DOHH2 (cell line): Measurements from ENCODE around the gene ZNF416.

Source experiments
- CTCF ChIP-seq: fragments of 200-600 bp; sonication (generic); IDR thresholded peaks from one replicate; pipeline ENCODE4 v1.5.1; 2014; ENCODE audit warnings: antibody characterized with exemption, mild to moderate bottlenecking, low read depth, low read length; ENCODE audit not compliant: poor library complexity, severe bottlenecking
- EZH2phosphoT487 ChIP-seq: fragments of 200-600 bp; sonication (generic); IDR thresholded peaks from 2 replicates; pipeline ENCODE4 v1.6.1; 2017; ENCODE audit warnings: borderline replicate concordance, mild to moderate bottlenecking, antibody characterized with exemption, low read length, moderate library complexity, mixed read lengths

DNA sequence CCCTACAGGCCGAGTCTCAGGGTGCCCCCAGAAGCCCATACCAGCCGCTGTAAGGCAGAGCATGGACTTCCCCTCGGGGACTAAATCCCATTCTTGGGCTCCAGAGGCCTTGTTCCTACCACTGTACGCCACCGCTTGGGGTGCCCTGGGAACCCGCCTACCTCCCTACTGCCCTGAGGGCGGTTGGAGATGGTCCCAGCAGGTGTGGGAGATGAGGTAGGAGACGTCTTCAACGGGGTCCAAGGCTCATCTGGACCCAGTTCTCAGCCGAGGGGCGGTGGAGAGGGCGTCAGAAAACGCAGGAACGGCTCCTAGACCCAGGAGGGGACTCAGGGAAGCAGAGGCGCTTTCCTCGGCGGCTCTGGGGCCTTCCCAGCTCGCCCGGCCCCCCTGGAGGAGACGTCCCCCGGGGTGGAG, 4.4 kb upstream of the ZNF416 start:
- TF ChIP-seq CTCF, result no peak
- no peak for TF ChIP-seq EZH2phosphoT487
